Osteoblast (primary cell): ENCODE data around the gene ZNF724. TPM values are rescaled to one million over a fixed set of nuclear protein-coding genes. Genes with fewer than 3 reads are reported as not detected.
"Not testable (repeated sequence)": the region's sequence is repeated elsewhere in the genome, so short reads cannot be mapped to it uniquely, and the experiment has no call there.

Source experiments
- DNase-seq: peaks from one replicate; pipeline ENCODE4 v3.0.0; 2011; ENCODE audit warnings: low spot score, mixed read lengths; ENCODE audit not compliant: insufficient read length; ENCODE audit errors: missing footprints
- H2AFZ ChIP-seq: 2 replicates; pipeline ENCODE4 v1.6.0; 2011; ENCODE audit warnings: mild to moderate bottlenecking, low read length
- H3K27ac ChIP-seq: 2 replicates; pipeline ENCODE4 v1.5.1; 2011; ENCODE audit warnings: mild to moderate bottlenecking, low read depth, low read length, moderate library complexity
- H3K27me3 ChIP-seq: 2 replicates; pipeline ENCODE4 v1.6.0; 2012; ENCODE audit warnings: mild to moderate bottlenecking, control low read depth, inconsistent platforms, low read length, moderate library complexity; ENCODE audit not compliant: insufficient read depth
- H3K36me3 ChIP-seq: 2 replicates; pipeline ENCODE4 v1.5.1; 2011; ENCODE audit warnings: mild to moderate bottlenecking, low read length, control low read depth, moderate library complexity; ENCODE audit not compliant: insufficient read depth
- H3K4me1 ChIP-seq: 2 replicates; pipeline ENCODE4 v1.5.1; 2011; ENCODE audit warnings: mild to moderate bottlenecking, low read length, control low read depth, moderate library complexity; ENCODE audit not compliant: insufficient read depth
- H3K4me2 ChIP-seq: 2 replicates; pipeline ENCODE4 v1.6.0; 2011; ENCODE audit warnings: mild to moderate bottlenecking, low read length; ENCODE audit not compliant: insufficient read depth
- H3K4me3 ChIP-seq: fragments of 200-600 bp; sonication (generic); 3 replicates; pipeline ENCODE4 v1.5.1; 2012; ENCODE audit warnings: mild to moderate bottlenecking, low read length, inconsistent platforms; ENCODE audit not compliant: insufficient read depth
- H3K79me2 ChIP-seq: 2 replicates; pipeline ENCODE4 v1.6.0; 2012; ENCODE audit warnings: mild to moderate bottlenecking, low read length, control low read depth, inconsistent platforms; ENCODE audit not compliant: insufficient read depth
- H3K9me3 ChIP-seq: 2 replicates; pipeline ENCODE4 v1.5.1; 2011; ENCODE audit warnings: low read depth, low read length, control low read depth
- H4K20me1 ChIP-seq: 2 replicates; pipeline ENCODE4 v1.6.0; 2012; ENCODE audit warnings: mild to moderate bottlenecking, low read length, control low read depth; ENCODE audit not compliant: insufficient read depth
- total RNA-seq: library from RNA; depleted of rRNA; stranded (reverse); fragments of >200 nt; gene quantifications from 2 replicates; pipeline ENCODE4 v1.2.3, GENCODE V29; 2012
- TF ChIP-seq, protein P1 (sequence below): IDR thresholded peaks from 2 replicates; pipeline ENCODE4 v1.5.1; 2011; ENCODE audit warnings: mild to moderate bottlenecking, low read depth, low read length, moderate library complexity; ENCODE audit errors: extremely low read depth

ZNF724 gene
- total RNA-seq, 1 donor = 2.5 TPM

DNA sequence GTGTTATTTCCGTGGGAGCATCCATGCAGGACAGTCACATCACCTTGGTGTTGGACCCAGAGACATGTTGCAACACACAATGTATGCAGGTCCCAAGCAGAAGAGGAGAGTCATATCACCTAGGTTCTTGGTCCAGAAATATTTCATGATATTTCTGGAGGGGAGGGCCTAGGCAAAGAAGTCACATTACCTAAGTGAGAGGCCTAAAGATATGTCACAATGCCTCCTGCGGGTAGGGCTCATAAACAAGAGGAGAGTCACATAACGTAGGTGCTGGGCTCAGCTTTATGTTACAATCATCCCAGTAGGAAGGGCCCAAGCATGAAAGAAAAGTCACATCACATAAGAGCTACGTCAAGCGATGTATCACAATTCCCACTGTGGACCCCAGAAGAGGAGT, 10.8 kb upstream of the ZNF724 start:
- Histone ChIP-seq H3K4me1 (no peaks in the 10 kb centered on the region), H3K27ac (no peak overlapping the region), H2AFZ (no peak overlapping the region), H3K79me2 (no peaks in the 10 kb centered on the region), H4K20me1 (no peaks in the 10 kb centered on the region), H3K4me2 (no peak overlapping the region), H3K36me3 (no peaks in the 10 kb centered on the region), H3K27me3 (no peaks in the 10 kb centered on the region), H3K4me3 (no peak overlapping the region), H3K9me3 (no peaks in the 10 kb centered on the region)
- TF ChIP-seq, protein P1, sequence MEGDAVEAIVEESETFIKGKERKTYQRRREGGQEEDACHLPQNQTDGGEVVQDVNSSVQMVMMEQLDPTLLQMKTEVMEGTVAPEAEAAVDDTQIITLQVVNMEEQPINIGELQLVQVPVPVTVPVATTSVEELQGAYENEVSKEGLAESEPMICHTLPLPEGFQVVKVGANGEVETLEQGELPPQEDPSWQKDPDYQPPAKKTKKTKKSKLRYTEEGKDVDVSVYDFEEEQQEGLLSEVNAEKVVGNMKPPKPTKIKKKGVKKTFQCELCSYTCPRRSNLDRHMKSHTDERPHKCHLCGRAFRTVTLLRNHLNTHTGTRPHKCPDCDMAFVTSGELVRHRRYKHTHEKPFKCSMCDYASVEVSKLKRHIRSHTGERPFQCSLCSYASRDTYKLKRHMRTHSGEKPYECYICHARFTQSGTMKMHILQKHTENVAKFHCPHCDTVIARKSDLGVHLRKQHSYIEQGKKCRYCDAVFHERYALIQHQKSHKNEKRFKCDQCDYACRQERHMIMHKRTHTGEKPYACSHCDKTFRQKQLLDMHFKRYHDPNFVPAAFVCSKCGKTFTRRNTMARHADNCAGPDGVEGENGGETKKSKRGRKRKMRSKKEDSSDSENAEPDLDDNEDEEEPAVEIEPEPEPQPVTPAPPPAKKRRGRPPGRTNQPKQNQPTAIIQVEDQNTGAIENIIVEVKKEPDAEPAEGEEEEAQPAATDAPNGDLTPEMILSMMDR = no peak
- no peak for DNase-seq

DNA sequence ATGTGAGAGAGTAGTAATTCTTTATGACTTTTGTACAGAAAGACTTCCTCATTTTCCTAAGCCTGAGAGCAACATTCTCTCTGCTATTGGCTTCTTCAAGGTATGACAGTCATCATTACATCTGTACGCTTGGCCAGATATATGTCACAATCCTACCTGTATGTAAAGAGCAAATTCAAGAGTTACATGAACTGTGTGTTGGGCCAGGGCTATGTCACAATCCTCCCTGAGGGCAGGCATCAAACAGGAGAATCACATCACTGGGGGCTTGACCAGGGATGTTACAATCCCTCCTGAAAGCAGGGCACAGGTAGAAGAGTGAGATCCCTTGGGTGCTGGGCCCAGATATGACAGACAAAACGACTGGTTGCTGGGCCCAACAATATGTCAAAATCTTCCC, 9.8 kb upstream of the ZNF724 start:
- H3K27me3 ChIP-seq = no peaks in the 10 kb centered on the region
- no peak for DNase-seq
- H3K4me3 ChIP-seq = no peak overlapping the region
- H3K4me1 ChIP-seq = no peaks in the 10 kb centered on the region
- TF ChIP-seq, protein P1 = no peak
- H4K20me1 ChIP-seq = no peaks in the 10 kb centered on the region
- H3K36me3 ChIP-seq = no peaks in the 10 kb centered on the region
- no peaks in the 10 kb centered on the region for H3K9me3 ChIP-seq
- no peaks in the 10 kb centered on the region for H3K79me2 ChIP-seq
- H3K4me2 ChIP-seq = no peak overlapping the region
- no peak overlapping the region for H3K27ac ChIP-seq
- H2AFZ ChIP-seq = no peak overlapping the region

DNA sequence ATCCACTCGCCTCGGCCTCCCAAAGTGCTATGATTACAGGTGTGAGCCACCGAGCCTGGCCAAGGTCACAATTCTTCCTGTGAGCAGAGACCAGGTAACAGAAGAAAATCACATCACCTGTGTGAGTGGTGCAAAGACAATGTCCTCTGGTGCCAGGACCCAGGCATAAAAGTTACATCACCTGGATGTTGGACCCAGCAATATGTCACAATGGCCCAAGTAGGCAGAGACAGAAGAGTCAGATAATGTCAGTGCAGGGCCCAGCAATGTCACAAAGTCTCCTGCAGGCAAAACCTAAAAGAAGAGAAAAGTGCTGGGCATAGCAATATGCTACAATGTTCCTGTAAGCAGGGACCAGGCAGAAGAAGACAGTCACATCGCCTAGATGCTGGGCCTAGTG, 5.5 kb upstream of the ZNF724 start:
- Histone ChIP-seq H3K27me3 (no peaks in the 10 kb centered on the region), H3K4me3 (no peak overlapping the region)
- TF ChIP-seq, protein P1 = no peak

DNA sequence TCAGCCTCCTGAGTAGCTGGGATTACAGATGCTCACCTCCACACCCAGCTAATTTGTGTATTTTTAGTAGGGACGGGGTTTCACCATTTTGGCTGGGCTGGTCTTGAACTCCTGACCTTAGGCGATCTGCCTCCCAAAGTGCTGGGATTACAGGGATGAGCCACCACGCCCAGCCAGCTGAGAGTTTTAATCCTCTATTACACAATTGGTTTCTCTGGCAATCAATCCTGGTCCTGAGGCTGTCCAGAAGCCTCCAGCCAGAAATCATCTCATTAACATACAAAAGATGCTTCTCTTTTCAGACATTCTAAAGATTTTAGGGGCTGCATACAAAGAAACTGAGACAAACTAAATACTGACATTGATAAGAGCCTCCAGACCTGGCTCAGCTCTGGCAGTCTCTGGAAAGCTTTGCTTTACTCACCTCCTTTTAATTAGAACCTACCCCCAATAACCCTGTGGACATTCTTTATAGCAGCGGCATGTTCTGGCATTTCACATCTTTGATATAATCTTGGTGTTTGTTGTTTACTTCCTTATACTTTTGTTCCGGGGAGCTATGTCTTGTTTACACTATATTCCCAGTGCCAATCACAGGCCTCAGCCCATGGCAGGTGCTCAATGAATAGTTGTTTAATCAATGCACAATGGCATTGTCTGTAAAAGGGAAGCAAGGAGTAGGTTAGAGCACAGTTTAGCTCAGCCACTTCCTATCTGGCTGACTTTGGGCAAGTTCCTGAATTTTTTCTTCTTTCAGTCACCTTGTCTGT, 4.1 kb upstream of the ZNF724 start:
- TF ChIP-seq, protein P1 = no peak
- DNase-seq = no peak
- H4K20me1 ChIP-seq = no peaks in the 10 kb centered on the region

More for the DNA sequence above, 5.5 kb upstream of the ZNF724 start:
- Histone ChIP-seq H3K27ac (no peak overlapping the region), H3K79me2 (no peaks in the 10 kb centered on the region), H3K36me3 (no peaks in the 10 kb centered on the region), H3K4me2 (no peak overlapping the region), H4K20me1 (no peaks in the 10 kb centered on the region), H2AFZ (no peak overlapping the region), H3K4me1 (no peaks in the 10 kb centered on the region), H3K9me3 (no peaks in the 10 kb centered on the region)
- DNase-seq = no peak

DNA sequence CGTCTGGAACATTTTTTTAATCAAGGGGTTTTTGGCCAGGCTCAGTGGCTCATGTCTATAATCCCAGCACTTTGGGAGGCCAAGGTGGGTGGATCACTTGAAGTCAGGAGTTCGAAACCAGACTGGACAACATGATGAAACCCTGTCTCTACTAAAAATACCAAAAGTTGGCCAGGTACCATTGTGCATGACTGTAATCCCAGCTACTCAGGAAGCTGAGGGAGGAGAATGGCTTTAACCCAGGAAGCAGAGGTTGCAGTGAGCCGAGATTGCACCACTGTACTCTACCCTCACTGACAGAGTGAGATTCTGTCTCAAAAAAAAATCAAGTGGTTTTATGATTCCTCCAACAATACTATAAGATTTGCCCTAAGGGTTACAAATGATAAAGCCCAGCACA, 3.1 kb upstream of the ZNF724 start:
- not testable (repeated sequence) for H3K4me1 ChIP-seq, DNase-seq

More for the DNA sequence above, 4.1 kb upstream of the ZNF724 start:
- Histone ChIP-seq H3K79me2 (no peaks in the 10 kb centered on the region), H3K36me3 (no peaks in the 10 kb centered on the region), H3K27ac (no peak overlapping the region), H3K4me3 (no peak overlapping the region), H3K4me2 (no peak overlapping the region), H2AFZ (no peak overlapping the region), H3K4me1 (no peaks in the 10 kb centered on the region), H3K9me3 (no peaks in the 10 kb centered on the region), H3K27me3 (no peaks in the 10 kb centered on the region)

More for the DNA sequence above, 3.1 kb upstream of the ZNF724 start:
- not testable (repeated sequence) for H3K27me3 ChIP-seq, H2AFZ ChIP-seq, H3K4me3 ChIP-seq, H4K20me1 ChIP-seq, H3K9me3 ChIP-seq, H3K4me2 ChIP-seq, H3K27ac ChIP-seq, H3K79me2 ChIP-seq, H3K36me3 ChIP-seq
